Renal cortical epithelial cell (primary cell): ENCODE measurements around the gene ME3. TPM values are rescaled to one million over a fixed set of nuclear protein-coding genes. Genes with fewer than 3 reads are reported as not detected.

Experiments
- DNase-seq: peaks from one replicate; pipeline ENCODE4 v3.0.0-alpha.2; 2011; ENCODE audit warnings: low read depth
- total RNA-seq: library from RNA; depleted of rRNA; stranded (reverse); fragments of >200 nt; gene quantifications from 2 replicates; pipeline ENCODE4 v1.2.3, GENCODE V29; 2014

The ME3 gene
- total RNA-seq, 1 donor from 2014 or later, result 28.8 TPM

DNA sequence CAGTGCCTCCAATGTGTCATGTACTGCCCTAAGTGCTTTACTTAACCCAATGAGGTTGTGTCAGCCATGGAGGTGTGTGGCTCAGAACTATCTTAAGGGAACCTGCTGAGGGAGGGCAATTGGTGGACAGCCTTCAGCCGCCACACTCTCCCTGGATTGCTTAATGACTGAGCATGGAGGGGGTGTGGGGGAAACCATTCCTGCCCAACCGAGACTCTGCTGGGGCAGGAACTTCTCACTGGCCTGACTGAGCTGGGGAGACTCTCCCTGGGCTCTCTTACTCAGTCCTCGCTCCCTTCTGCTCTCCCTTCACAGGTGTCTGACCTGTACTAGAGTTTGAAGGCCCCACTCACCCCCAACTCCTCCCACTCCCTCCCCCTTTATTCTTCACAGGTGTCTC is 183.0 kb downstream of the ME3 start:
- no peak for DNase-seq

DNA sequence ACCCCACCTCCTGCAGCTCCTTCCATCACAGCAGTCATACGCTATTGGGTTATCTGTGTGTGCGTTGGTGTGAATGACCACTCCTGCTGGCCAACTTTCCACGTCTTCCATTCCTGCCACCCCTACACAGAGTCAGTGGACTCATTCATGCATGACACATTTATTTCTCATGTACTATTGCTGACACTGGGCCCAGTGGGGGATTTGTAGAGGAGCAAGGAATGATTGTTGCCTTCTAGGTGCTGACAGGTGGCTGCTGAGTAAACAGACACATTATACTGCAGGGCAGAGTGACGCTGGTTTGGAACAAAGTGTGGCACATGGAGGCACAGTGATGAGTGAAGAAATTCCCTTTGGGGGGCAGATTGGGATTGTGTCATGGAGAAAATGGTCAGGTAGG is 183.9 kb downstream of the ME3 start:
- DNase-seq, result peak; percentile 29

DNA sequence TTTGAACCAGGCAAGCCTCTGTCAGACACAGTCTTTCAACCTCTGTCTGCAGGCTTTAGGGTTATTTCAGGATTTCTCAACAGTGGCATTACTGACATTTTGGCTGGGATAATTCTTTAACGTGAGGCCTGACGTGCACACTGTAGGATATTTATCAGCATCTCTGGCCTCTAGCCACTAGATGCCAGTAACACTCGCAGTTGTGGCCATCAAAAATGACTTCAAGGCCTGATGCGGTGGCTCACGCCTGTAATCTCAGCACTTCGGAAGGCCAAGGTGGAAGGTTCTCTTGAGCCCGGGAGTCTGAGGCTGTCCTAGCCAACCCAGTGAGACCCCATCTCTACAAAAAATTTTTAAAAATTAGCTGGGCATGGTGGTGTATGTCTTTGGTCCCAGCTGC is 184.7 kb downstream of the ME3 start:
- DNase-seq, result no peak

DNA sequence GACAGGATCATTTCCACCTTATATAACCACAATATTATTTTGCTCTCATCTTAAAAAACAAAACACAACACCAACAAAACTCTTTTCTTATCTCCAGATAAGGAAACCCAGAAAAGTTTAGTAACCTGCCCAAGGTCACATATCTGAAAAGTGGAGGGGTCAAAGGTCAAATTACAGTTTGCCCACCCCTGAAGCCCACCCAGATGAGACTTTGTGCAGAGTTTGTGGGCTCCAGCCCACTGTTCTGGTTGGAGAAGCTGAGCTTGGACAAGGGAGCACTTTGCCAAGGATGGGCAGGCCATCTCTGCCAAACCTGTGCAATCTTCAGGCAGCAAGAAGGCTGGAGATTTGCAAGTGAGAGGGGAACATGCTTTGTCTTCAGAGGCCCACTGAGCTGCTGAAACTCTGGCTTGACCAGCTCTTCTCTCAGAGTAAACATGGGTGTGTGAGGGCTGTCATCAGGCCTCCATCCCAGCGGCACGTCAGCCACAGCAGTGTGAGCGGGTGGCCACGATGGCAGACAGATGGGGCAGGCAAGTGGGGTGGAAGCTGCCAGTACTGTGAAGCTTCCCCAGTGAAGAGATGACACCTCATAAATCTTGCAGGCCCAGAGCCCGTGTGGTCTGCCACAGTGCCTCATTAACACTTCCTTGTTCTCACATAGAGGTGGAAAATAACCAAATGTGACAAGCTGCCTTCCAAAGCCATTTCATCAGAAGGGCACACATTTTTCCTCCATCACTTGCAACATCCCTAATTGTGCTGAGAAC is 186.0 kb downstream of the ME3 start:
- no peak for DNase-seq

DNA sequence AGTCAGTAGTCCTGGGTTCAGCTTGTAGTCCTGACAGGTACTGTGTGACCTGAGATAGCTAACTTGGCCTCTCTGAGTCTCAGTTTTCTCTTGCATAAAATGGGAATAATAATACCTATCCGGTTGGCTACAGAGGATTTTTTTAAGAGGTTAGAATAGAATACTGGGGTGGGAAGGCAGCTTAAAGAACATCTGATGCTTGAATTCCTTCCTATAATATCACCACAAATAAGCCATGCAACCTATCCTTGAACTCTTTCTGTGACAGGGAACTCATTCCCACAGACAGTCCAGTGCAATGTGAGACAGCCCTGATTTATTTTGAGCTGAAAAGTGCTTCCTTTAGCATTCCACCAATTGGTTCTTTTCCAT is 187.6 kb downstream of the ME3 start:
- no peak for DNase-seq

DNA sequence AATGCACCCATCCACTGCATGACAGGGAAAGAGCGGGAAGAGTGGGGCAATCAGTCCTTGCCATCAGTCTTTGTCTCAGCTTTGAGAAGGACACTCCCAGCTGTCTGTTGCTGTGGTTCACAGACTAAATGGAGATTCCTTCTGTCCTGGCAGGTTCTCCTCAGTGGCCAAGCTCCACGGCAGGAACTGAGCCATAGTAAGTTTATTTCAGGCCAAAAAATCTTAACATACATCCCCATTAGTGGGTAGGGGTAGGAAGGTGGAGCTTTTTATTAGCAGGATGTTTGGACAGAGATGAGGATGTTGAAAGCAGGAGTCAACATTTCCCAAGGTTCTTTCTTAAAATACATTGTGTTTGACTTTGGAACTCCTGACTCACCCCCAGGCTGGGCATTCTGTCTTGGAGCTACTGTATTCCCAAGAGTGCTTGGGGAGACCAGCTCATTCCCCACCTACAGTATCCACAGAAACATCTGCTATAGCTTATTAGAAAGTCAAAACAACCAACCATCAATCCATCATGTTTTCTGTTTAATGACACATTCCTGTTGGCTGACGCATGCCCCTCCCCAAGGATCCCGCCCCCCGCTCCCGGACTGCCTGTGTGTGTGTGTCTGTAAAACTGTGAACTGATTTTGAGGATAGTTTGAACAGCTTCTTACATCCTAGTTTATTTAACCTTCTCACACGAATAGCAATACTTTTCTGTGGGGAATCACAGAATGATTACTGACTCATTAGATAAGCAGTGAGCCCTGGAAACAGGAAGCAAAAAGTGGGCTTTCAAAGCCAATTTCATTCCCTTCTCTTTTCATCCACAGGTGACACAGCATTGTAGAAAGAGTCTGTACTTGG is 188.2 kb downstream of the ME3 start:
- peak; percentile 96 for DNase-seq

DNA sequence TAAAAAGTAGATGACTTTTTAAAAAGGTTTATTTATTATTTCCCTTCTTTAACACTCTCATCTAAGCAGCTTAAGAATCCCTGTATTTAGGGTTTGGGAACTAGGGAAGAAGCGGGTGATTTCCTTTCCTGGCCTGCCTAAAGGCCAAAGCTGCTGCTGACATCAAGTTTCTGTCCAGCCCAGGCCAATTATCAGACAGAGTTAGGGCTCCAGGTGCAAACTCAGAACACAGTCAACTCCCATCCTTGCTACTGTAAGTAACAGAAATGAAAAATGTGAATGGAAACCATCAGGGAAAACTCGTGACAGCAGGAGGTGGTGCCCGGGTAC is 188.8 kb downstream of the ME3 start:
- no peak for DNase-seq

DNA sequence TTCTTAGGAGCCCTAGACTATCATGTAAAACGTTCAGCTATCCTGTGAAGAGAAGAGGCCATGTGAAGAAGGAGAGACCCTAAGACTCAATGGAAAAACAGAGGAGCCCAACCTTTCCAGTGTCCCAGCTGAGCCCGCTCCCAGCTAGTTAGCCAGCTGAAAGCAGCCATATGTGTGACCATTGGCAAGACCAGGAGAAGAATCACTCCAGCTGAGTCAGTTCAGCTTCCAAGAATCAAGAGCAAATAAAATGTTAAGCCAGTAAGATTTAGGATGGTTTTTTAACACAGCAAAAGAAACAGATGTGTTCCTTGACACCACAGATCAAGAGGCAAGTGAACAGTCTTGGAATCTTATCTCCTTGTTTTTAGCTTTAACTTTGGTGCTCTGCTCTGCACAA is 189.7 kb downstream of the ME3 start:
- no peak for DNase-seq

DNA sequence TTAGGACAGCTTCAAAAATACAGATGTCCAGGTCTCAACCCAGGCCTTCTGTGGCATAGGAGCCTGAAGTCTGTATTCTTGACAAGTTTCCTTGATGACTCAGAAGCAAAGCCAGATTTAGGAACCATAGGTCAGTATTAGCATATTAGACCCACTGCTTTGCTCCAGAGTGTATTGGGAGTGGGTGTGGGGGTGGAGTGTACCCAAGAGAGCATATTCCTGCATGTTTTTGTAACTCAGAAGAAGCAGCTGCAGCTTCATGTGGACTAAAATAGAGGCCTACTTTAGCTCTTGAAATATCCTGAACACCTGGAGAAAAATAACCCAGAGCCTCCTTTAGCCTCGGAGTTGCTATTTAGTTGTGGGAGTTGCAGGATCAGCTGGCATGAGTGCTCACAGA is 191.0 kb downstream of the ME3 start:
- no peak for DNase-seq

DNA sequence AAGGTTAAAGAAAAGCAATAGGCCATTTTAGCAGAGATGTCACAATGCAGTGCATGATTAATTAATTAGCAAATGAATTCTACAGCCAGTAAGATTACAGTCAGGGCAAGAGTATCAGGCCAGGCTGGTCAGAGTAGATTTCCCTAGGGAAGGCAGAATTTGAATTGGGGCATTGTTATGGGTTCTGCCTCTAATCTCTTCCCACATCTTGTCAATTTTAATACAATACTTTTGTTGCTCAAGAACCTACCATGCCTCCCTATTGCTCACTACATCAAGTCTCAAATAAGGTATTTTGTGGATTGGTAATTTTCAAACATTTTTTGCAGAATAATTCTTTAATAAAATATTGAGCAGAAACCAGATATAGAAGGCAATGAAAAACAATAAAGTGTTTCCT is 194.1 kb downstream of the ME3 start:
- no peak for DNase-seq

DNA sequence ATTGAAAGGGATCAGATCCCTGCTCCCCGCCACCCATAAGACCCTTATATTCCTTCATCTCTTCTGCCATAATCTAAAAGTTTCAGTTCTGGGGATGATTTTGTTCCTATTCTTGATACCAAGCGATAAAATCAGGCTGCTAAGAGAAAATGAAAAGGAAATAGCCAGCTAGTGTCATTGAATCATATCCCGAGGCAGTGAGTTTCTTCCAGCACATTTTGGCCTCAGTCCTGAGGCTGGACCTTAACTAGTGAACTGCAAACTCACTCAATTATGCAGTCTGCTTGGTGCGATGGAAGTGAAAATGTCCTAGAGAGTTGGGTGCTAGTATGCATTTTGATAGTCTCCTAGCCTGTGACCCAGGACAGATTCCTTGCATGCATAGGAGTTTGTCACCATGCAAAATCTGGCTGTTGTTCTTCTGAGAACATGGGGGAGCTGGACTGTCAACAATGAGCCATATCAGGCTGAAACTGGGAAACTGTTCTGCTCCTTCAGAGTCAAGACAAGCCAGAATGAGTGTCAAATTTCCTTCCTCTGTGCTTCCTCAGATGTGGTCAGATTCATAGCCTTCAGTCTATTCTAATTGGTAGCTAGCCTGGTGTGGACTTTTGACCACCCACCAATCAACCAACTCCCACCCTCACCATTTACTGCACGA is 194.8 kb downstream of the ME3 start:
- DNase-seq, result peak; percentile 86

DNA sequence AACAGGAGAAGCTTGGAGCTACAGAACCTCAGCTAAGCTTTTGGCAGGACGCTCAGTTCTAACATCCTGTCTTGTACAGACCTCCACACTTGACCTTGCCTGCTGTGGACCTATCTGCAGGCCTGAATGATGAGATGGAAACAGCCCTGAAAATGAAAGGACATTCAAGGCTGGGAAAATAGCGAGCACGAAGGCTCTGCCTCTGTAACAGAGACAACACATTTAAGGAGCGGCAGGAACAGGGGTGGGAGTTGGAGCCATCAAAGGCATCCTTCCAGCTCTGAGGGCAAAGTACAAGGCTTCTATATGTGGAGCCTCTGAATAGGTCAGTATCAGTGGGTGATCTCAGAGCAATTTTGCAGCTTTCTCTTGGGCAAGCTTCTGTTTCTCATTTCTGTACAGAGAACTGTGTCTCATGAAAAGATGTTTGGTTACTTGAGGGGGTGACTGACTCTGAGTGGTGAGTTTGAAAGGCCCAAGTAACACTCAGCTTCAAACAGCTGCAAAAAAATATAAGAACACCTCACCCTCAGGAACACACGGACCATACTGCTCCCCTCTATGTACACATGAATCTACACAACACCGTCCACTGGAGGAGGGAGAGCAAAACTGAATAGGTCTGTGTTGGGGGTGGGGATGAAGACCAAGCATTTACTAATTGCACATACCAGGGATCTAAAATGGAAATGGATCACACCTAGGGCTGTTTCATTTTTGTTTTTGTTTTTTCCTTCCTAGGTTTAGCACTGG is 196.1 kb downstream of the ME3 start:
- no peak for DNase-seq

DNA sequence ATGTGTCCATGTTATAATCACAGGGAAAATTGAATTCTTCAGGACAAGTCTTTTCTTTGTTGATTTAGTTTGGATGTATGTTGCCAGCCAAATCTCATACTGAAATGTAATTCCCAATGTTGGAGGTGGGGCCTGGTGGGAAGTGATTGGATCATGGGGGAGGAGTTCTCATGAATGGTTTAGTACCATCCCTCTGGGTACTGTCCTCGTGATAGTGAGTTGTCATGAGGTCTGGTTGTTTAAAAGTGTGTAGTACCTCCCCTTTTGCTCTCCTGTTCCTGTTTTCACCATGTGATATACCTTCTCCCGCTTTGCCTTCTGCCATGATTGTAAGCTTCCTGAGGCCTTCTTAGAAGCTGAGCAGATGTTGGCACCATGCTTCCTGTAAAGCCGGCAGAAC is 197.4 kb downstream of the ME3 start:
- DNase-seq, result no peak

DNA sequence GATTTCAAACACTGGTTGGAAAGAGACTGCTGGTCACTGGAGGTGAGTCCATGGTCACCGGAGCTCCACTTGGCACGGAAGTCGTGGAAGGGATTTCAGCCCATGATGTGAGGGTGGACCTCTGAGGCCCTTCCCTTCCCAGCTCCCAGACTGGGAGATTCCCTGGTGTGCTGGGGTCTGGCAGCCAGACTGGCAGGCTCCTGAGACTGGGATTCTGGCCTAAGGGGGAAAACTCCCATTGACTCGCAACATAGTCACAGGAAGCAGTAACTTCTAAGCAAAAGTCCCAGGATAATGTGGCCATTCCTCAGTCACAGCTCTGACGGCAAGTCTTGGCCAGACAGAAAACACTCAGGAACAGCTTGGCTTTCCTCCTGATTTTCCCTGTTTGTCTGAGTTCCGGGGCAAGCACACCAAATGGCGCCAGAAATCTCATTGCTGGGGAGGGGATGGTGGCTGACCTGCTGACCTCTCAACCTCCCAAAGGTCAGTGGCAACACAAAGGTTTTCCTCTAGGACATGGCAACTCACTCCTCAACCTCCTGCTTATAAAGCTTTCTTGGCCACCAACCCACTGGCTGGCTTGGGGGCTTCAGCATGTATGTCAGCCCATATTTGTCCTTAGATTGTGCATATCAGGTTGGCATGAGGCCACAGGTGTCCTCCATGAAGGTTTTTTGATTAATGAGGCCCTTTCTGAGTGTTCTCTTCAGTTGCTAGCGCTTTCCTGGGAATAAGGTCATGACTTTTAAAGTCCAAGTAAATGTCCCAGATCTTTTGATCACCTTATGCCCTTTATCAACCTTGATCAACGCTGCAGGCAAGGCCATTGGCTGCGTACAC is 198.2 kb downstream of the ME3 start:
- DNase-seq, result peak; percentile 60

DNA sequence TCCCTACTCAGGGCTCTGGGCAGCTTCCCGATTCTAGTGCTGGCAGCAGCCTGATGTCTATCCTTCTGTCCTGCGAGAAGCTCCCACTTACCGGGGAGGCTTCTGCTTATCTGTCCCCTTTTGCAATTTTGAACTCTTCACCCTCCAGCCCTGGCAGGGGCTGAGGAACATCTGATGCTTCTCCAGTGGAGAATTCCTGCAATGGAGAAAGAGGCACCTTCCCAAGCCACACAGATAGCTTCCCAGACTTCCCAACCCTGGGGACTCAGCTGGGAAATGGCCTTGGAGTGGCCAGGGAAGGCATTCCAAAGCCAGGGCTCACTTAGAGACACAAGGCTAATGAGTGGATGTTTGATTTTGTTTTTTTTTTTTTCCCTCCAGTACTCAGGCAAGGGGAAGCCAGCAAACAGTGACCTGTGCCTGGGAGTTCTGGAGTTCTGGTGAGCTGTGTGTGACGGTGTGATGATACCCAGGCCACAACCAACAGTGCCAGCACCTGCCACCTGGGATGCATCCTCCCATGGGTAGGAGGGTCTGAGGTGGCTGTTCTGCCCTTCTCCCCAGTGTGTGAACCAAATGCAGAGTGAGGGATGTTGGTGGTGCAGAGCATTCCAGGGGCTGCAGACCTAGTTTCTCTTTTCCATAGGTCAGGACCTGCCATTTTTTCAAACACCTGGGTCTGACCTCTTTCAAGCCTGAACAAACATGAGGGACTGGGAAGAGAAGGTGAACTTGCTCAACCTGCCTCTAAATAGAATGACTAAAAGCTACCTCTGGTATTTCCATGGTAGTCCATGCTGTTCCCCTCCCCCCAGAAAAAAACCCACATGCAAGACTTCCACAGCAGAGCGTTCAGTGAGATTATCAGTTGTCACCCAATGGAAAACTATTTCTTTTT is 202.7 kb downstream of the ME3 start:
- DNase-seq, result peak; percentile 50

DNA sequence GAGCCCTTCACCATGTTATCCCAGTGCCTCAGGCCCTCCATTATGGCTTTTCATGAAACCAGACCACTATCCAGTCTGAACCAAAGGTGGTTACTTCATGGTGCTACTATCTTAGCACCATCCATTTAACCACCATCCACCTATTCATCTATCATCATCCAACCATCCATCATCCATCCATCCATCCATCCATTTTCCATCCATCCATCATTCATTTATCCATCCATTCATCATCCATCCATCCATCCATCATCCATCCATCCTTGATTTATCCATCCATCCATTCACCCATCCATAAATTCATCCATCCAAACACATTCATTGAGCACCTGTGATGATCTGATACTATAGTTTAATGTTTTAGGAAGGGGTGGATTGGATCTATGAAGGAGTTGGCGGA is 204.2 kb downstream of the ME3 start:
- DNase-seq, result no peak

DNA sequence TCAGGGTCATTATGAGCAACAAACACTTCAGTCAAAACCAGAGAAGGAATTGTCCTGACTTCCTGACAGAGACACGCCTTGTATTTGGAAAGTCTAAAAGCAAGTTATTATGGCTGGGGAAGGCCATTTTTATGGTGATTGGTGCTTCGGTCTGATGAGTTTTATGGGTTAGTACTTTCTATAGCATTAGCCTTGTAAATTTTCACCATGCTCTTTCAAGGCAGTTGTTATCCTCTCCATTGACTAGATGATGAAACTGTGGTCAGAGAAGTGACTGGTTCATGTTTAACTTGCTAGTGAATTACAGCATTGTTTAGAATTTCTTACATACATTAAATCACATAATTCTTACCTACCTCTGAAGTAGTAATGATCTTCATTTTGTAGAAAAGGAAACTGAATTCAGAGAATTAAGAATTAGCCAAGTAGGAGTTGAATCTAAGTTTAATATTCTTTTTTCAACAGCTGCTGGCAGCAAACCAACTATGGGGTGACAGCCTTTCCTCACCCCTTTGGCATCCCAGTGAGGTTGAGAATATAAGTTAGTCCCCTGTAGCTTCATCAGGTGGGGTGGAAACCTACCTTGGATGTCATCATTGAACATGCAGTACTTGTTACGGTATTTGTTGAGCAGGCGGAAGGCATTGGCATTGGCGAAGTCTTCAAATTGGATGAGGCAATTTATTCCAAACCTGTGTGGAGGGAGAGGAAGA is 207.8 kb downstream of the ME3 start:
- DNase-seq, result peak; percentile 53

DNA sequence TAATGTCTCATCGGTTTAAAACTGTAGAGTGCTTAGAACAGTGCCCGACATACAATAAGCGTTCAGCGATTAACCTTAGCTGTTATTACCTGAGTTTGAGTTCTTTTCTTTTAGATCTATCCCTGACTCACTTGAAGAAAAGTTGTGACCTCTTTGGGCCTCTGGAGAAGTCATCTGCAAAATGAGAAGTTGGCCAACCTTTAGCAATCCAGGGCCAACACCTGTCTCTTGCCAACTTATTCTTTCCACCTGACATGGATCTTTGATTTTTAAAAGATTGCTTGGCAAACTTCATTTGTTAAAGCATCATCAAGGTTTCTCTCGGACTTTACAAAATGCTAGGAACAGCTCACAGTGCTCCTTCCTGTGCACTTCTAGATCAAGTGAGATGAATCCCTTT is 208.5 kb downstream of the ME3 start:
- DNase-seq, result no peak

DNA sequence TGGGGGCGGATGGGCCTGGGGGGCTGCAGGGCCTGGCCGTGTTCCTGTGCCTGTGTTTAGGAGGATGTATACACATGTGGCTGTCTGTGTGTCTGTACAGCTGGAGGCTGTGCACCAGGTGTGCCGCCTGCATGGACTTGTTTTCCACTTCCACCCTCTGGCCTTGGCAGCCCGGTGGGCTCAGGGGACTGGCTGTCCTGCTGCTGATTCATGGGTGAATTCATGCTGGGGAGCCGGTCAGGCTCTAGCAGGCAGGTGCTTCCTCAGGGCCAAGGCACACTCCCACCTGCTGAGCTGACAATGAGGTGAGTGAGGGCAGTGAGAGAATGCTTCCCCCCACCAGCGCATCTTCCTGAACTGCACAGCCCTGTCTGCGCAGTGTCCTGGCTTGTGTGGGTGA is 209.3 kb downstream of the ME3 start:
- DNase-seq, result no peak

DNA sequence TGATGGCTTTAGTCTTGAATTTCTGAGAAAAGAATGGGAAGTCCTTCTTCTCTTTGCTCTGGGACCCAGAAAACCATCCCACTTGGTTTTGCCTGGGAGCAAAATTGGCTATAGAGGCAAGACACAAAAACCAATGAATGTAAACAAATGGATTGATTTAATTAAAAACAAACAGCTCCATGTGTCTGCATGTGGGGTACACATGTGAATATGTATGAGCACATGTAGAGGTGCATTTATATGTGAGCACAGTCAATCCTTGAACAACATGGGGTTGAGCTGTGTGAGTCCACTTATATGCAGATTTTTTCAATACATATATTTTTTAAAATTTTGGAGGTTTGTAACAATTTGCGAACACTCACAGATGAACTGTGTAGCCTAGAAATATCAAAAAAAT is 210.5 kb downstream of the ME3 start:
- DNase-seq, result no peak
